SK-N-SH treated with all-trans-retinoic acid at 6 μM for 48 hours (cell line): ENCODE results near the gene COPE.

Experiments
- ARNTL ChIP-seq: fragments of 450-650 bp; formaldehyde crosslinking; IDR thresholded peaks from 2 replicates; pipeline ENCODE4 v1.5.0; 2020; ENCODE audit warnings: low read depth, mild to moderate bottlenecking, moderate library complexity, borderline replicate concordance
- BACH2 ChIP-seq: fragments of 250-450 bp; sonication (Bioruptor Pico); IDR thresholded peaks from 2 replicates; pipeline ENCODE4 v1.9.0; 2021; ENCODE audit warnings: mild to moderate bottlenecking, borderline replicate concordance
- CREB5 ChIP-seq: fragments of 250-450 bp; sonication (Bioruptor Pico); IDR thresholded peaks from 2 replicates; pipeline ENCODE4 v1.5.1; 2020; ENCODE audit warnings: low read depth, mild to moderate bottlenecking, moderate library complexity
- CSRNP3 ChIP-seq: fragments of 250-450 bp; sonication (Bioruptor Pico); IDR thresholded peaks from 2 replicates; pipeline ENCODE4 v1.5.1; 2021; ENCODE audit warnings: mild to moderate bottlenecking, moderate library complexity
- ESRRG ChIP-seq: fragments of 250-450 bp; sonication (Bioruptor Pico); IDR thresholded peaks from 2 replicates; pipeline ENCODE4 v1.6.1; 2021; ENCODE audit warnings: mild to moderate bottlenecking
- PATZ1 ChIP-seq: fragments of 250-450 bp; sonication (Bioruptor Pico); IDR thresholded peaks from 2 replicates; pipeline ENCODE4 v1.8.0; 2020; ENCODE audit warnings: mild to moderate bottlenecking, moderate library complexity, borderline replicate concordance
- RARB ChIP-seq: fragments of 250-450 bp; sonication (Bioruptor Pico); IDR thresholded peaks from 2 replicates; pipeline ENCODE4 v1.8.0; 2021; ENCODE audit warnings: mild to moderate bottlenecking, moderate library complexity
- SNAI2 ChIP-seq: fragments of 250-450 bp; sonication (Bioruptor Pico); IDR thresholded peaks from 2 replicates; pipeline ENCODE4 v1.5.0; 2020; ENCODE audit warnings: mild to moderate bottlenecking, moderate library complexity
- ZFP3 ChIP-seq: fragments of 250-450 bp; sonication (Bioruptor Pico); IDR thresholded peaks from 2 replicates; pipeline ENCODE4 v1.5.0; 2020; ENCODE audit warnings: mild to moderate bottlenecking, moderate library complexity
- ZNF565 ChIP-seq: fragments of 450-650 bp; formaldehyde crosslinking; conservative IDR thresholded peaks from 2 replicates; pipeline ENCODE4 v1.5.0; 2020; ENCODE audit warnings: low read depth, mild to moderate bottlenecking, moderate library complexity
- ZNF8 ChIP-seq: fragments of 450-650 bp; formaldehyde crosslinking; IDR thresholded peaks from 2 replicates; pipeline ENCODE4 v1.5.0; 2020; ENCODE audit warnings: mild to moderate bottlenecking, moderate library complexity

- TF ChIP-seq ESRRG = no peak
- TF ChIP-seq ZNF8 = no peak
- no peak for TF ChIP-seq CREB5 (CRISPR knock-in tag)
- no peak for TF ChIP-seq ZNF565 (CRISPR knock-in tag)
- TF ChIP-seq PATZ1 (CRISPR knock-in tag) = no peak
- no peak for TF ChIP-seq SNAI2
- no peak for TF ChIP-seq CSRNP3 (CRISPR knock-in tag)
- no peak for TF ChIP-seq ARNTL (CRISPR knock-in tag)
- no peak for TF ChIP-seq BACH2
- TF ChIP-seq RARB (CRISPR knock-in tag) = no peak
- TF ChIP-seq ZFP3 = no peak
Measured at GRCh38 chr19:18908917-18909619, 10.1 kb downstream of the COPE start.
